Measurements from ENCODE around the gene INPP4B.

DNA sequence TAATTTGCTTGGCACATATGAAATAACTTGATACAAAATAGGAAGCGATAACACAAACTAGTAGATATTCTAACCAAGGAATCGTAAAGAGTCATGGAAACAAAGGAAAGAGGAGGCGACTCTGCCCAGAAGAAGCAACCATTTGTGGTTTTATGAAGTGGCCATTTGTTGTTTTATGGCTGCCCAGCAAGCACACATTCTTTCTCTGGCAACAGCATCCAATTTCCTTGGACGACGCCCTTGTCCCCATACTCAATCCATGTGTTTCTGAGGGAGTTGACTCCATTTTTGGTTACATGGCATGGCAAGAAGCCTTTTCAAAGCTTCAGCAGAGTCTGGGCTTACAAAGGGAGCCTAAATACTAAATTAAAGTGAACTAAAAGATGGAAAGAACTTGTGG lies 295.1 kb downstream of the INPP4B start:
- TF ChIP-seq, protein P1, sequence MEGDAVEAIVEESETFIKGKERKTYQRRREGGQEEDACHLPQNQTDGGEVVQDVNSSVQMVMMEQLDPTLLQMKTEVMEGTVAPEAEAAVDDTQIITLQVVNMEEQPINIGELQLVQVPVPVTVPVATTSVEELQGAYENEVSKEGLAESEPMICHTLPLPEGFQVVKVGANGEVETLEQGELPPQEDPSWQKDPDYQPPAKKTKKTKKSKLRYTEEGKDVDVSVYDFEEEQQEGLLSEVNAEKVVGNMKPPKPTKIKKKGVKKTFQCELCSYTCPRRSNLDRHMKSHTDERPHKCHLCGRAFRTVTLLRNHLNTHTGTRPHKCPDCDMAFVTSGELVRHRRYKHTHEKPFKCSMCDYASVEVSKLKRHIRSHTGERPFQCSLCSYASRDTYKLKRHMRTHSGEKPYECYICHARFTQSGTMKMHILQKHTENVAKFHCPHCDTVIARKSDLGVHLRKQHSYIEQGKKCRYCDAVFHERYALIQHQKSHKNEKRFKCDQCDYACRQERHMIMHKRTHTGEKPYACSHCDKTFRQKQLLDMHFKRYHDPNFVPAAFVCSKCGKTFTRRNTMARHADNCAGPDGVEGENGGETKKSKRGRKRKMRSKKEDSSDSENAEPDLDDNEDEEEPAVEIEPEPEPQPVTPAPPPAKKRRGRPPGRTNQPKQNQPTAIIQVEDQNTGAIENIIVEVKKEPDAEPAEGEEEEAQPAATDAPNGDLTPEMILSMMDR (IDR thresholded peaks at IDR 0.05): no peak
- no peak for TF ChIP-seq ZFX (IDR thresholded peaks at IDR 0.05; ENCODE audit: borderline replicate concordance)

Data from 22Rv1 (cell line).